NCI-H446 treated with DMSO at 0.1 percent for 48 hours (cell line): Measurements from ENCODE around the gene ACOX2.

Source experiments
- DNase-seq: peaks from one replicate; lab custom pipeline; 2025; lab: John Stamatoyannopoulos, UW

ACOX2 gene

GRCh38 chr3:58471025-58471887 lies 65.7 kb downstream of the ACOX2 start:
- no peak for DNase-seq

GRCh38 chr3:58470363-58471024 lies 66.5 kb downstream of the ACOX2 start:
- DNase-seq, result no peak

DNA sequence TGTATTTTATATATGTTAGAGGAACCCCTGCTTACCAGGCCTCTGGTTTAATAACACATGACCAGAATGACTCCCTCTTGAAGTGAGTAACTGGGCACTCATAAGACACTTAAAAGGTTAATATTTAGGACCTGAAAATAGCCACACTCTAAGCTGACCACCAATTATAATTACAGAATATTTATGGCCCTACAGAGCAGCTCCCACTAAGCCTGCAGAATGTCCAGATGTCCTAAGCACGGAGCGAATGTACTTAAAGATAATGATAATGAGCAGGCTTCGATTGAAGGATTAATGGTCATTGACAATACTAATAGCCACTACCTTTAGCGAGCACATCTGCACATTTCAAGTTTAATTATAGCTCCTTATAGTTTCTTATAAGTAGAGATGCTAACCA lies 67.9 kb downstream of the ACOX2 start:
- DNase-seq, result no peak

DNA sequence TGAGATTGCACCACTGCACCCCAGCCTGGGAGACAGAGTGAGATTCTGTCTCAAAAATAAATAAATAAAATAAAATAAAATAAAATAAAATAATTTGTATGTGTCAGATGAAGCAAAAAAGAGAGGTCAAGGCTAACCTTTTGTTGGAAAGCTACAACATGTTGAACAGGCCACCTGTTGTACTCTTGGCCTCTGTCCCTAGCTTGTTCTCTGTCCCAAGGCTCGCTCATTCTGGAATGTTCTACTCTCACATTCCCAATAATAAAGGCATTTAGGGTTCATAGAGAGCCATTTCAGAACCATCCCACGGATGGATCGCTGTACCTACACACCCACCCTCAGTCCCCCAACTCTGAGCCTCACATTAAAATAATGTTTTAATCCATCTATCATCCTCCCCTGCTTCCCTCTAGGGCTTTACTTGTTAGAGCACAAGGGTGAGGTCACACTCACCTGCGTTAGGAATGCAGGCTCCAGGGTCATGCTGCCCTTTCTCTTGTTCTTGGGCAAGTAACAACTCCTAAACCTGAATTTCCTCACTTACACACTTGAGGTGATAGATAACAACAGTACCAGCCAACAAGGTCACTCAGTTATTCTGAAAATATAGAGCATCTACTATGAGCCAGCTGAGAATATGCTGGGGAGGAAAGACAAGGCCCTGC lies 70.0 kb downstream of the ACOX2 start:
- DNase-seq, result no peak

GRCh38 chr3:58464866-58465265 lies 72.1 kb downstream of the ACOX2 start:
- no peak for DNase-seq

GRCh38 chr3:58463942-58464271 lies 73.1 kb downstream of the ACOX2 start:
- DNase-seq, result no peak

DNA sequence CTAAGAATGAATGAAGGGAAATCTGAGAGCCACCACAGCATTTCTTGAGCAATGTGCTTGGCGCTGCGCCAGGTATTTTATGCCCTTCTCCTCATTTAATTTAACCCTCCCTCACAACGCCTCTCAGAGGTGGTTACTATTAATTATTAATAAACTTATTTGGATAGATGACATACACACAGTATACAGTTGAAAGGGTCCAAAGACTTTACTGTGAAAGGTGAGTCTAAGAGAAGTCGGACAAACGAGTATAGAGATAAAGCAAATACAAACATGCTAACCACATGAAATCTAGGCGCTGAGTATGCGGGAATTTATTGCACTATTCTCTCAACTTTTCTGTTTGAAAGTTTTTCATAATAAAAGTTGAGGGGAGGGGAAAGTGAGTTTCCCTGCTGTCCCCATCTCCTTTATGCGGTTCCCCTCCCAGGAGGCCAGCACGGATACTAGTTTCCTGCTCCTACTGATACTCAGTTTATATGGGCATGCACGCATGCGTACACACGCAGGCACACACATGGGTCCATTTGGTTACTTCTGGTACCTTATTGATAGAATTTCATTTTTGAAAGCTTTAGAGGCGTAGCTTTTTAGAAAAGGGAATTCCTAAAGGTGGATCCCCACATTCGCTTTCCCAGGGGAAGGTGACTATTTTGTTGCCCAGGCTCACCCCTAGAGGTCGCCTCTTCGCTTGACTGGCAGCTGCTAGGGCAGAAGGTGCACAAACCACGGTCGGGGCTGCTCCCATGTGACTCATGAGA lies 73.6 kb downstream of the ACOX2 start:
- no peak for DNase-seq

- no peak for DNase-seq
Measured at GRCh38 chr3:58462829-58463180, 74.2 kb downstream of the ACOX2 start.

GRCh38 chr3:58459160-58459559 lies 77.8 kb downstream of the ACOX2 start:
- no peak for DNase-seq
